Endothelial cell of umbilical vein (primary cell): ENCODE results near the gene CGRRF1. TPM values are rescaled to one million over a fixed set of nuclear protein-coding genes. Genes with fewer than 3 reads are reported as not detected.

Source experiments
- BruUV-seq: library from RNA; stranded (reverse); fragments of 400-500 nt; replicated peaks from 2 replicates; lab custom pipeline; 2021; lab: Mats Ljungman, UMichigan
- CTCF ChIA-PET: fragments of 300-600, 350-600 bp; sonication (Branson Sonifier 250); formaldehyde crosslinking; loops from one replicate; lab custom pipeline; 2021; ENCODE audit warnings: antibody characterized with exemption, inconsistent platforms; lab: Charles Lee
- POLR2A ChIA-PET: fragments of 300-600, 350-600 bp; sonication (Branson Sonifier 250); formaldehyde crosslinking; loops from one replicate; lab custom pipeline; 2021; ENCODE audit warnings: antibody characterized with exemption, inconsistent platforms; lab: Charles Lee
- DNase-seq: peaks from one replicate; pipeline ENCODE4 v3.0.0-alpha.2; 2011; ENCODE audit warnings: low read depth, low spot score
- FAIRE-seq: peaks from 2 replicates; lab custom pipeline; 2011; peaks lifted over from hg19 to GRCh38; lab: Jason Lieb, UNC
- H2AFZ ChIP-seq: 2 replicates; pipeline ENCODE4 v1.6.0; 2012; ENCODE audit warnings: low read depth, low read length, control low read depth, inconsistent platforms
- H3K27ac ChIP-seq: 2 replicates; pipeline ENCODE4 v1.5.1; 2011; ENCODE audit warnings: low read depth, mild to moderate bottlenecking, control low read depth, low read length, moderate library complexity; ENCODE audit not compliant: insufficient read depth
- H3K27me3 ChIP-seq, 2 experiments: 2 replicates each; pipeline versions ENCODE4 v1.6.0 to v1.6.1; 2011; ENCODE audit warnings: low read length in 2 of 2, mixed read lengths in 1 of 2; ENCODE audit not compliant: control insufficient read depth in 2 of 2, insufficient read depth in 2 of 2
- H3K36me3 ChIP-seq, 2 experiments: 2 replicates in 1 of 2; 3 replicates in 1 of 2; pipeline ENCODE4 v1.5.1; 2011; ENCODE audit warnings: low read length in 2 of 2, mild to moderate bottlenecking in 1 of 2, moderate library complexity in 1 of 2; ENCODE audit not compliant: control insufficient read depth in 2 of 2, insufficient read depth in 2 of 2; ENCODE audit errors: extremely low read depth in 1 of 2
- H3K4me1 ChIP-seq: 3 replicates; pipeline ENCODE4 v1.5.1; 2011; ENCODE audit warnings: mild to moderate bottlenecking, low read length; ENCODE audit not compliant: control insufficient read depth, insufficient read depth; ENCODE audit errors: extremely low read depth
- H3K4me2 ChIP-seq: 2 replicates; pipeline ENCODE4 v1.6.1; 2011; ENCODE audit warnings: low read length, control low read depth, mixed read lengths; ENCODE audit not compliant: insufficient read depth
- H3K4me3 ChIP-seq, 3 experiments: fragments of 200-600 bp in 1 of 3; sonication (generic), shearing (Covaris generic) in 1 of 3; replicated peaks in 1 of 3; 2 replicates each; pipeline ENCODE4 v1.5.1; 2011 to 2016; ENCODE audit warnings: control low read depth in 3 of 3, low read length in 3 of 3, mild to moderate bottlenecking in 2 of 3, inconsistent platforms in 1 of 3, low read depth in 1 of 3, moderate library complexity in 1 of 3; ENCODE audit not compliant: insufficient read depth in 1 of 3
- H3K79me2 ChIP-seq: 2 replicates; pipeline ENCODE4 v1.6.0; 2012; ENCODE audit warnings: low read length, inconsistent platforms; ENCODE audit not compliant: control insufficient read depth, insufficient read depth
- H3K9ac ChIP-seq: replicated peaks from 2 replicates; pipeline ENCODE3; 2011; ENCODE audit warnings: low read length, control low read depth; ENCODE audit not compliant: insufficient read depth; ENCODE audit errors: extremely low read depth
- H3K9me1 ChIP-seq: replicated peaks from 3 replicates; pipeline ENCODE4 v1.6.0; 2011; ENCODE audit warnings: mild to moderate bottlenecking, low read length; ENCODE audit not compliant: control insufficient read depth, insufficient read depth; ENCODE audit errors: extremely low read depth
- H3K9me3 ChIP-seq: replicated peaks from 2 replicates; pipeline ENCODE4 v1.5.1; 2012; ENCODE audit warnings: low read length, inconsistent platforms; ENCODE audit not compliant: control insufficient read depth, insufficient read depth
- H4K20me1 ChIP-seq: replicated peaks from 2 replicates; pipeline ENCODE3; 2011; ENCODE audit warnings: mild to moderate bottlenecking, low read length; ENCODE audit not compliant: control insufficient read depth, insufficient read depth; ENCODE audit errors: extremely low read depth
- EZH2 ChIP-seq: IDR thresholded peaks from 2 replicates; pipeline ENCODE4 v1.6.1; 2012; ENCODE audit warnings: borderline replicate concordance, low read depth, mild to moderate bottlenecking, moderate library complexity, low read length, inconsistent platforms; ENCODE audit not compliant: severe bottlenecking
- FOS ChIP-seq: IDR thresholded peaks from 2 replicates; pipeline ENCODE4 v1.6.1; 2011; ENCODE audit warnings: mild to moderate bottlenecking, low read length, moderate library complexity, borderline replicate concordance; ENCODE audit not compliant: insufficient read depth
- GATA2 ChIP-seq: IDR thresholded peaks from 2 replicates; pipeline ENCODE4 v1.7.0; 2011; ENCODE audit warnings: low read depth, mild to moderate bottlenecking, moderate library complexity, mixed read lengths, low read length; ENCODE audit not compliant: insufficient read length, insufficient read depth
- JUN ChIP-seq: IDR thresholded peaks from 2 replicates; pipeline ENCODE4 v1.6.1; 2011; ENCODE audit warnings: borderline replicate concordance, low read depth; ENCODE audit not compliant: insufficient read length, insufficient read depth
- POLR2A ChIP-seq: IDR thresholded peaks from 2 replicates; pipeline ENCODE4 v1.6.1; 2012; ENCODE audit warnings: low read depth, mild to moderate bottlenecking, control low read depth, low read length
- POLR2AphosphoS5 ChIP-seq: IDR thresholded peaks from 2 replicates; pipeline ENCODE4 v1.6.1; 2012; ENCODE audit warnings: low read depth, mild to moderate bottlenecking, control low read depth, low read length, moderate library complexity; ENCODE audit not compliant: insufficient read depth
- dilution Hi-C: fragments of 300-500 bp; cut with MboI; formaldehyde crosslinking; loops from one replicate; pipeline ENCODE4 v1.15.0; 2019; ENCODE audit warnings: low sequenced_read_pairs; ENCODE audit not compliant: extremely low pct_ligation_motif_present
- intact Hi-C: fragments of 100-400 bp; cut with micrococcal nuclease; formaldehyde crosslinking; loops from one replicate; pipeline ENCODE4 v1.10.0; 2022
- polyA plus RNA-seq, 4 experiments: library from polyadenylated mRNA; depleted of rRNA in 3 of 4; stranded (reverse) in 3 of 4; unstranded in 1 of 4; fragments of >200 nt; gene quantifications; 2 replicates each; pipeline versions ENCODE4 v1.2.1 to v1.2.3, GENCODE V29; 2011 to 2012; ENCODE audit warnings: missing spikeins in 1 of 4
- total RNA-seq: library from RNA; stranded (reverse); gene quantifications from 2 replicates; pipeline ENCODE4 v1.2.3, GENCODE V29; 2021
- TF ChIP-seq, protein P1 (sequence below): IDR thresholded peaks from 2 replicates; pipeline ENCODE4 v1.6.1; 2011; ENCODE audit not compliant: insufficient read depth, insufficient read length
- TF ChIP-seq, protein P2 (sequence below), 2 donors: IDR thresholded peaks; 1 replicate in 1 of 2; 2 replicates in 1 of 2; pipeline ENCODE4 v1.5.1; 2011; ENCODE audit warnings: low read length in 2 of 2, mild to moderate bottlenecking in 2 of 2, moderate library complexity in 2 of 2, control low read depth in 1 of 2, inconsistent platforms in 1 of 2, low read depth in 1 of 2; ENCODE audit not compliant: insufficient read depth in 1 of 2; ENCODE audit errors: extremely low read depth in 1 of 2

CGRRF1 gene
- total and polyA plus RNA-seq, 2 donors (not counting 3 experiments of a cell fraction or from before 2014, with no cell fraction given) = 6.6 to 15.7 TPM

DNA sequence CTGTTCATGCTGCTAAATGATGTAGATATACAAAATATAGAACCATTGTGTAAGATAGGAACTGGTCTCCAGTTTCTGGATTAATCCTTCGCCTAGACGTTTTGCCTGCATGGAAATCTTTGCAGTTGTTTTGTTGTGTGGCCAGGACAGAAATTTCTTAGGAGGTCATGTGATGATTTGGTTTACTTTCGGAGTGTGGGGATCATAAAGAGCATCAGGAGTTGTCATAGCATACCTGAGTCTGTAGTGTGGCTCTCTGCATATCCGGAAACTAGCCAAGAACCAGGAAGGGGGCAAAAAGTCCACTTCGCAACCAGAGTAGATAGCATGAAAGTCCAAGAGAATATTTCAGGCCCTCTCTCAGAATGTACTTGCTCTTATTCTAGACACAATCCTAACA is 60.3 kb downstream of the CGRRF1 start:
- no TSS peak for BruUV-seq
- dilution Hi-C loops = no loop called here
- TF ChIP-seq POLR2A = no peak
- TF ChIP-seq FOS = no peak
- TF ChIP-seq, protein P1, sequence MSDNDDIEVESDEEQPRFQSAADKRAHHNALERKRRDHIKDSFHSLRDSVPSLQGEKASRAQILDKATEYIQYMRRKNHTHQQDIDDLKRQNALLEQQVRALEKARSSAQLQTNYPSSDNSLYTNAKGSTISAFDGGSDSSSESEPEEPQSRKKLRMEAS = no peak
- no peak for TF ChIP-seq JUN
- no peak for TF ChIP-seq POLR2AphosphoS5
- TF ChIP-seq GATA2 = no peak
- no peak for TF ChIP-seq EZH2
- TF ChIP-seq, protein P2, sequence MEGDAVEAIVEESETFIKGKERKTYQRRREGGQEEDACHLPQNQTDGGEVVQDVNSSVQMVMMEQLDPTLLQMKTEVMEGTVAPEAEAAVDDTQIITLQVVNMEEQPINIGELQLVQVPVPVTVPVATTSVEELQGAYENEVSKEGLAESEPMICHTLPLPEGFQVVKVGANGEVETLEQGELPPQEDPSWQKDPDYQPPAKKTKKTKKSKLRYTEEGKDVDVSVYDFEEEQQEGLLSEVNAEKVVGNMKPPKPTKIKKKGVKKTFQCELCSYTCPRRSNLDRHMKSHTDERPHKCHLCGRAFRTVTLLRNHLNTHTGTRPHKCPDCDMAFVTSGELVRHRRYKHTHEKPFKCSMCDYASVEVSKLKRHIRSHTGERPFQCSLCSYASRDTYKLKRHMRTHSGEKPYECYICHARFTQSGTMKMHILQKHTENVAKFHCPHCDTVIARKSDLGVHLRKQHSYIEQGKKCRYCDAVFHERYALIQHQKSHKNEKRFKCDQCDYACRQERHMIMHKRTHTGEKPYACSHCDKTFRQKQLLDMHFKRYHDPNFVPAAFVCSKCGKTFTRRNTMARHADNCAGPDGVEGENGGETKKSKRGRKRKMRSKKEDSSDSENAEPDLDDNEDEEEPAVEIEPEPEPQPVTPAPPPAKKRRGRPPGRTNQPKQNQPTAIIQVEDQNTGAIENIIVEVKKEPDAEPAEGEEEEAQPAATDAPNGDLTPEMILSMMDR (IDR thresholded peaks at IDR 0.05; ENCODE audit: extremely low read depth in 1 of 2, insufficient read depth in 1 of 2, low read depth in 1 of 2, low read length in 2 of 2) = no peak
- peak overlapping the region; percentile 96 for H3K4me2 ChIP-seq
- POLR2A ChIA-PET = interaction anchor here (1.1 kb wide), 1 partner anchor 203 kb away, joined by 4 read pairs; no protein-coding TSS in a partner anchor
- FAIRE-seq (no peak), DNase-seq (no peak)
- H3K9ac ChIP-seq = peak overlapping the region; percentile 98
- no peaks in the 10 kb centered on the region for H3K9me1 ChIP-seq
- intact Hi-C loops = loop anchor here (1.0 kb wide), 1 partner anchor 82 kb away; no protein-coding TSS in a partner anchor
- no peaks in the 10 kb centered on the region for H3K27me3 ChIP-seq
- H3K79me2 ChIP-seq = peaks cover 87% of the 10 kb centered on the region
- H3K4me1 ChIP-seq = peaks cover 28% of the 10 kb centered on the region
- H3K27ac ChIP-seq = peak overlapping the region; percentile 68
- H2AFZ ChIP-seq = no peak overlapping the region
- H3K9me3 ChIP-seq = no peaks in the 10 kb centered on the region
- CTCF ChIA-PET = interaction anchor here (1.0 to 8.5 kb wide), 9 partner anchors 12 to 205 kb away, joined by 3 to 286 read pairs (median 5); partner anchors contain the start of gene CGRRF1
- H3K36me3 ChIP-seq = peaks cover 1 to 4% of the 10 kb centered on the region in 2 experiments
- H3K4me3 ChIP-seq = peak overlapping the region in 1 of 3 experiments; percentile 87
- no peaks in the 10 kb centered on the region for H4K20me1 ChIP-seq
